GM19463 (cell line): ENCODE data around the gene PCDHA7.
"Not testable (repeated sequence)": the region's sequence is repeated elsewhere in the genome, so short reads cannot be mapped to it uniquely, and the experiment has no call there.

Experiments used
- ATAC-seq: cut with Tn5 transposase; IDR thresholded peaks from one replicate; pipeline ENCODE4 v1.9.1; 2021; ENCODE audit warnings: mild to moderate bottlenecking, moderate library complexity; ENCODE audit not compliant: unreplicated experiment

The PCDHA7 gene

DNA sequence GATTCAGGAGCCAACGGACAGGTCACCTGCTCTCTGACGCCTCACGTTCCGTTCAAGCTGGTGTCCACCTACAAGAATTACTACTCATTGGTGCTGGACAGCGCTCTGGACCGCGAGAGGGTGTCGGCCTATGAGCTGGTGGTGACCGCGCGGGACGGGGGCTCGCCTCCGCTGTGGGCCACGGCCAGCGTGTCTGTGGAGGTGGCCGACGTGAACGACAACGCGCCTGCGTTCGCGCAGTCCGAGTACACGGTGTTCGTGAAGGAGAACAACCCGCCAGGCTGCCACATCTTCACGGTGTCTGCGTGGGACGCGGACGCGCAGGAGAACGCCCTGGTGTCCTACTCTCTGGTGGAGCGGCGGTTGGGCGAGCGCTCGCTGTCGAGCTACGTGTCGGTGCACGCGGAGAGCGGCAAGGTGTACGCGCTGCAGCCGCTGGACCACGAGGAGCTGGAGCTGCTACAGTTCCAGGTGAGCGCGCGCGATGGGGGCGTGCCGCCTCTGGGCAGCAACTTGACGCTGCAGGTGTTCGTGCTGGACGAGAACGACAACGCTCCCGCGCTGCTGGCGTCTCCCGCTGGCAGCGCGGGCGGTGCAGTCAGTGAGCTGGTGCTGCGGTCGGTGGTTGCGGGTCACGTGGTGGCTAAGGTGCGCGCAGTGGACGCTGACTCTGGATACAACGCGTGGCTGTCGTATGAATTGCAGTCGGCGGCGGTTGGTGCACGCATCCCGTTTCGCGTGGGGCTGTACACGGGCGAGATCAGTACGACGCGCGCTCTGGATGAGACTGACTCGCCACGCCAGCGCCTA, 23.3 kb downstream of the PCDHA7 start:
- ATAC-seq: no peak

DNA sequence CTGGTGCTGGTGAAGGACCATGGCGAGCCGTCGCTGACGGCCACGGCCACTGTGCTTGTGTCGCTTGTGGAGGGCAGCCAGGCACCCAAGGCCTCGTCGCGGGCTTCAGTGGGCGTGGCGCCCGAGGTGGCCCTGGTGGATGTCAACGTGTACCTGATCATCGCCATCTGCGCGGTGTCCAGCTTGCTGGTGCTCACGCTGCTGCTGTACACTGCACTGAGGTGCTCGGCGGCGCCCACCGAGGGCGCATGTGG, 23.8 kb downstream of the PCDHA7 start:
- ATAC-seq: no peak

GRCh38 chr5:140862441-140863295, 28.6 kb downstream of the PCDHA7 start:
- no peak for ATAC-seq

GRCh38 chr5:140868721-140869554, 34.9 kb downstream of the PCDHA7 start, which contains the start of gene PCDHA11:
PCDHA11 (plus strand) TSS chr5:140868957; CDS start chr5:140869104, 147 bp downstream.
- no peak for ATAC-seq

- no peak for ATAC-seq
These were observed 35.5 kb downstream of the PCDHA7 start for GRCh38 chr5:140869555-140869886.

- no peak for ATAC-seq
These were observed 36.4 kb downstream of the PCDHA7 start for GRCh38 chr5:140870221-140871201.

DNA sequence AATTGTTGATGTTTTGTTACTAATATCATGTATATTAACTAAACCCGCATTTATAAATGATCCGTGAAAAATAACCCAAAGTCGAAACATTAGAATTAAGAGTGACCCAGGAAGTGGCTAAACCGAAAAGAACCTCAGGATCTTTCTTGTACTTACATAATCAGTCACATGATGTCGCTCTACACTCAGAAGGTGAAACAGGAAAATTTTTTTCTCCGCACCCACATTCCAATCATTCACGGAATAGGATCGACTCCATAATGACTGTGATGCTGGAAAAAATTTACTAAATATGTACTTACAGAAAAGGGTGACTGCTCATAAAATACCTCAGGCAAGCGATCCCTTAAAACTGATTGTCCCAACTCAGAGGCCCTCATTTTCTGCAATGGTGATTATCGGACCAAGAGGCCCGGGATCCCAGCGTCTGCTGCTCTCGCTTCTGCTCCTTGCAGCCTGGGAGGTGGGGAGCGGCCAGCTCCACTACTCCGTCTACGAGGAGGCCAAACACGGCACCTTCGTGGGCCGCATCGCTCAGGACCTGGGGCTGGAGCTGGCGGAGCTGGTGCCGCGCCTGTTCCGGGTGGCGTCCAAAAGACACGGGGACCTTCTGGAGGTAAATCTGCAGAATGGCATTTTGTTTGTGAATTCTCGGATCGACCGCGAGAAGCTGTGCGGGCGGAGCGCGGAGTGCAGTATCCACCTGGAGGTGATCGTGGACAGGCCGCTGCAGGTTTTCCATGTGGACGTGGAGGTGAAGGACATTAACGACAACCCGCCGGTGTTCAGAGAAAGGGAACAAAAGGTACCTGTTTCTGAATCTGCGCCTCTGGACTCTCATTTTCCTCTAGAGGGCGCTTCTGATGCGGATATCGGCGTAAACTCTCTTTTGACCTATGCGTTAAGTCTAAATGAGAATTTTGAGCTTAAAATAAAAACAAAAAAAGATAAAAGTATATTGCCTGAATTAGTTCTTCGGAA, 41.3 kb downstream of the PCDHA7 start, which contains the start of gene PCDHA12:
Gene PCDHA12 (plus strand): TSS at position 224 of the 981 bp plus-strand sequence. CDS start 165 bp downstream, at position 389.
- ATAC-seq: no peak

- not testable (repeated sequence) for ATAC-seq
These were observed 42.6 kb downstream of the PCDHA7 start for GRCh38 chr5:140876541-140877261.

DNA sequence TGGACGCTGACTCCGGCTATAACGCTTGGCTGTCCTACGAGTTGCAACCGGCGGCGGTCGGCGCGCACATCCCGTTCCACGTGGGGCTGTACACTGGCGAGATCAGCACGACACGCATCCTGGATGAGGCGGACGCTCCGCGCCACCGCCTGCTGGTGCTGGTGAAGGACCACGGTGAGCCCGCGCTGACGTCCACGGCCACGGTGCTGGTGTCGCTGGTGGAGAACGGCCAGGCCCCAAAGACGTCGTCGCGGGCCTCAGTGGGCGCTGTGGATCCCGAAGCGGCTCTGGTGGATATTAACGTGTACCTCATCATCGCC, 43.2 kb downstream of the PCDHA7 start:
- ATAC-seq: no peak

GRCh38 chr5:140881889-140882590, 48.0 kb downstream of the PCDHA7 start, which contains the start of gene PCDHA13:
PCDHA13 (plus strand) TSS chr5:140882124; CDS start chr5:140882269, 145 bp downstream.
- ATAC-seq: no peak

DNA sequence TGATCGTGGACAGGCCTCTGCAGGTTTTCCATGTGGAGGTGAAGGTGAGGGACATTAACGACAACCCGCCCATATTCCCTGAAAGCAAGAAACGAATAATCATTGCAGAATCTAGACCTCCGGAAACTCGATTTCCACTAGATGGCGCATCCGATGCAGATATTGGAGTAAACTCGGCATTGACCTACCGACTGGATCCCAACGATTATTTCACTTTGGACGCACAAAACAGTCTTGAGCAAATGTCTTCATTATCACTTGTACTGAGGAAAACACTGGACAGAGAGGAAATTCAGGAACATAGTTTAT, 48.5 kb downstream of the PCDHA7 start:
- no peak for ATAC-seq

DNA sequence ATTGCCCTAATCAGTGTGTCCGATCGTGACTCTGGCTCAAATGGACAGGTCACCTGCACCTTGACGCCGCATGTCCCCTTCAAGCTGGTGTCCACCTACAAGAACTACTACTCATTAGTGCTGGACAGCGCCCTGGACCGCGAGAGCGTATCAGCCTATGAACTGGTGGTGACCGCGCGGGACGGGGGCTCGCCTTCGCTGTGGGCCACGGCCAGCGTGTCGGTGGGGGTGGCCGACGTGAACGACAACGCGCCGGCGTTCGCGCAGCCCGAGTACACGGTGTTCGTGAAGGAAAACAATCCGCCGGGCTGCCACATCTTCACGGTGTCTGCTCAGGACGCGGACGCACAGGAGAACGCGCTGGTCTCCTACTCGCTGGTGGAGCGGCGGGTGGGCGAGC, 49.3 kb downstream of the PCDHA7 start:
- no peak for ATAC-seq

DNA sequence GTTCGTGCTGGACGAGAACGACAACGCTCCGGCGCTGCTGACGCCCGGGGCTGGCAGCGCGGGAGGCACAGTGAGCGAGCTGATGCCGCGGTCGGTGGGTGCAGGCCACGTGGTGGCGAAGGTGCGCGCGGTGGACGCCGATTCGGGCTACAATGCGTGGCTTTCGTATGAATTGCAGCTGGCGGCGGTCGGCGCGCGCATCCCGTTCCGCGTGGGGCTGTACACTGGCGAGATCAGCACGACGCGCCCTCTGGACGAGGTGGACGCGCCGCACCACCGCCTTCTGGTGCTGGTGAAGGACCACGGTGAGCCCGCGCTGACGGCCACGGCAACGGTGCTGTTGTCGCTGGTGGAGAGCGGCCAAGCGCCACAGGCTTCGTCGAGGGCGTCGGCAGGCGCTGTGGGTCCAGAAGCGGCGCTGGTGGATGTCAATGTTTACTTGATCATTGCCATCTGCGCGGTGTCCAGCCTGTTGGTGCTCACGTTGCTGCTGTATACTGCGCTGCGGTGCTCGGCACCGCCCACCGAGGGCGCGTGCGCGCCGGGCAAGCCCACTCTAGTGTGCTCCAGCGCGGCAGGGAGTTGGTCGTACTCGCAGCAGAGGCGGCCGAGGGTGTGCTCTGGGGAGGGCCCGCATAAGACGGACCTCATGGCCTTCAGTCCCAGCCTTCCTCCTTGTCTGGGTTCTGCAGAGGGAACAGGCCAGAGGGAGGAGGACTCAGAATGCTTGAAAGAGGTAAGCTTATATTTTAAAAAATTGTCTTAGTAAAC, 50.0 kb downstream of the PCDHA7 start:
- ATAC-seq: no peak
